ENCODE measurements around the gene PRRT4. TPM values are rescaled to one million over a fixed set of nuclear protein-coding genes. Genes with fewer than 3 reads are reported as not detected.

The PRRT4 gene
- 17.4 TPM for total RNA-seq
- long read RNA-seq, partial matches to known transcripts, result 3 of 6 reads
- long read RNA-seq, other reads (novel, unspliced or antisense), result 3 of 6 reads

DNA sequence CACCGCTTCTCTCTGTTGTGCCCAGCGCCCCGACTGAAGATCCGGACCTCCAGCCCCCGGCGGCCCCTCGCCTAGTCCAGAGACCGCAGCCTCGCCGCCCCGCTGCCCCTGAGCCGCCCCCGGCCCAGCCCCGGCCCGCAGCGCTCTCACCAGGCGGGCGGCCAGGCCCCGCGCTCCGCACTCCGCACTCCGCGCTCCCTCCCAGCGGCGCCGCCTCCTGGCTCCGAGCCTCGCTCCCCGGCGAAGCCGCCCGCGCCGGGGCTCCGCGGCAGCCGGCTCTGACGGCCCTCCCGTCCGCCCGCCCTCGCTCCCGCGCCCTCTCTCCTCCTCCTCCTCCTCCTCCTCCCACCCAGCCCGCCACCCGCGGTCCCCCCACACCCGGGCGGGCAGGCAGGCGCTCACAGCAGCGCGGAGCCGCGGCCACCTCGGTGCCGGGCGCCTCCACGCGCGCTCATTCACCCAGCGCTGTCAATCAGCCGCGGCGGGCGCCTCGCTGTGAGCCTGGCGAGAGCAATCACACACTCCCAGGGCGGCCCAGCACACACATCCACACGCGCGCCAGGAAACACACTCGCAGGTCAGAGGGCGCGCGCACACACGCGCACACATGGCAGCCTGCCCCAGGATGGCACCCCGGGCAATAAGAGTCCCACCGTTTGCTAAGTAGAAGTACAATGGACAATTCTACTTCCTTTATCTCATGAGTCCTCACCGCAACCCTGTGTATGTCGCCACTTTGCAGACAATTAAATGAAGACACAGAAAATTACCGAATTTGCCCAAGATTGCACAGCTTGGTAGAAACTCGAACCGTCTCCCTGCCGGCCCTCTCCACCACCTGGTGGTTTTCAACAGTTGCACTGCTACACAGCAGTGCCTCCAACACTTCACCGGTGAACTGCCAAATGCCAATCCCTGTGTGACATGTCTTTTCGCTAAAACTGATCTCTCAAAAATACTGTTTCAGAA, at the start of gene PRRT4:
PRRT4 (minus strand) TSS at position 280 of the 969 bp plus-strand sequence.
- DNase-seq (ENCODE audit: low spot score), result no peak

DNA sequence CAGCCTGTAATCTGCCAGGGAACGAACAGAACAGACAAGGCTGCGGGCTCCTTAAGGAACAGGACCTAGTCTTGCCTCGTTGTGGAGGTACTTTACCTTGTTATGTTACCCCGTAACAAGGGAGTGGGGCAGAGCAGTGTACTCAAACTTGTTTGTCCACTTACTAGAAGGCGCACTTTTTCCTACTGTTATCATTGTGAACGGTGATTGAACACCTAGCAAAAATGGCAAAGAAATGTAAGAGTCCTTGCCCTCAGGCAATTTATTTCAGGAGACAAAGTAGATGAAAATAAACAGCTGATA, 48.9 kb upstream of the PRRT4 start:
- no peak for DNase-seq (ENCODE audit: low spot score)

DNA sequence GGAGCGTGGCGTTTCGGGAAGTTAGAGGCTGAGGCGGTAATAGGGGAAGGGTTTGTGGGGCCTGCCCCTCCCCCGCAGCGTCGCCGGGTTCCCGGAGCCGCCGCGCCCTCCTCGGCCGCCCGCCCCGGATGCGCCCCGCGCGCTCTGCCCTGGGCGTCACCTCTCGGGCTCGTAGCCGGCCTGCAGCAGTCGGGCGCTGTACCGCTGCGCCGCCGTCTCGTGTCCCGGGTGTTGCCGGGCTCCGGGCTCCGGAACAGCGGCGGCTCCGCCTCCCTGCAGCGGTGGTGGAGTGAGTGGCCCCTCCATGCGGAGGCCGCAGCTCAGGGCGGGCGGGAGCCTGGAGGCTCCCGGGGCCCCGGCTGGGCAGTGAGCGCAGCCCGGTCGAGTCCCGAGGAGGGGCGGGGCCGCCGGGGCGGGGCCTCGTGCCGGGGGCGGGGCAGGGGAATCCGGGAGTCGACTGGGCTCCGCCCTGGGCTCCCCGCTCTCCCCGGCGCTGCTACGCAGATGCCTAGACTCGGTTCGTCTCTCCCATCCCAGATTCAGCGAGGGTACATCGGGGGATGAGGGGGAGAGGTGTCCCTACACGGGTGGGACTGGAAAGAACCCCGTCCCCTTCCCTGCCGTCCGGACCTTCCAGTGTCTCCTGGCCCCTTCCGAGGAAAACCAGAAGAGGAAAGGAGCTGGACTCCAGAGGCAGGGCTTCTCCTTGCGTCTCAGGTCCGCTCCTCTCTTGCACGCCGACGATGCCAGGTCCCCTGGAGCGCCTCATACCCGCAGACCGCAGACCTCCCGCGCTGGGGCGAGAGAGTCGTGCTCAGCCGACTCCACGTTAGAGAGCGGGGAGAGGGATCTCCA, 48.3 kb upstream of the PRRT4 start, which contains the start of gene IMPDH1:
IMPDH1 (minus strand) TSS at position 387 of the 855 bp plus-strand sequence; CDS start at position 306, 81 bp downstream.
- peak; percentile 97 for DNase-seq (ENCODE audit: low spot score)

DNA sequence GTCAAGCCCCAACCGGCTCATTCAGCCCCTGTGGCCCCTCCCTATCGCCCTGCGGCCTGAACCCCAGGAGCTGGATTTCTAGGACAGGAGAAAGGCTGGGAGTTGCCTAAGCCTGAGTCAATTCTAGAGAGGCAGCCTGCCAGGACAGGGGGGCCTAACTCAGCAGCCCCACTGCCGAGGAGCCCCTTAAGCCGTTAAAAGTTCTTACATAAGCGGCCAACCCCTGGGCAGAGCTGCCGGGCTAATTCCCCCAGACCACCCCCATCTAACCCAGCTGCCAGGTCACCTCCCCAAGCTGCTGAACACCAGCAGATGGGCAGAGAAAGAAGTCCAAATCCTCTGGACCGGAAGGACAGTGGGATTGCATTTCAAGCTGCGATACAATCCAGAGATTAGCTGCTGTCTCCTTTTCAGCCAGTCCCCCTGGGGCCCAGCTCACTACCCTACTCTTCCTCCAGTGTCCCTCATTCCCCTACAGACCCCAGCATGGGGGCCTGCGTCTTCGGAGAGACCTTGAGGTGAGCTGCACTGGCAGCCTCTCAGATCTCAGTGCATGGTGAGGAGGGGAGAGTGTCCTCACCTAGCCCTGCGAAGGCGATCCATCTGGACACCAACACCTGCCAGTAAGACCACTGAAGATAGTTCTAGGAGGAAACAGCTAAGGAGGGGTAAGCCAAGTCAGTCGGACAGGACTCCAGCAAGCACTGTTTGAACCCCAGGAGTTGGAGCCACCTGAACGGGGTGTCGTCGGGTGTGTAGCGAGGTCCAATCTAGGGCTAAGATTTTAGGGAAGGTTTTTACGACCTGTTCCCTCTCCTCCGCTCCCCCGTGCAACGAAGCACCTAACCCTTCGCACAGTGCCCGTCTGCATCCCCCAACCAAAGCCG, 47.5 kb upstream of the PRRT4 start:
- DNase-seq (ENCODE audit: low spot score), result no peak

DNA sequence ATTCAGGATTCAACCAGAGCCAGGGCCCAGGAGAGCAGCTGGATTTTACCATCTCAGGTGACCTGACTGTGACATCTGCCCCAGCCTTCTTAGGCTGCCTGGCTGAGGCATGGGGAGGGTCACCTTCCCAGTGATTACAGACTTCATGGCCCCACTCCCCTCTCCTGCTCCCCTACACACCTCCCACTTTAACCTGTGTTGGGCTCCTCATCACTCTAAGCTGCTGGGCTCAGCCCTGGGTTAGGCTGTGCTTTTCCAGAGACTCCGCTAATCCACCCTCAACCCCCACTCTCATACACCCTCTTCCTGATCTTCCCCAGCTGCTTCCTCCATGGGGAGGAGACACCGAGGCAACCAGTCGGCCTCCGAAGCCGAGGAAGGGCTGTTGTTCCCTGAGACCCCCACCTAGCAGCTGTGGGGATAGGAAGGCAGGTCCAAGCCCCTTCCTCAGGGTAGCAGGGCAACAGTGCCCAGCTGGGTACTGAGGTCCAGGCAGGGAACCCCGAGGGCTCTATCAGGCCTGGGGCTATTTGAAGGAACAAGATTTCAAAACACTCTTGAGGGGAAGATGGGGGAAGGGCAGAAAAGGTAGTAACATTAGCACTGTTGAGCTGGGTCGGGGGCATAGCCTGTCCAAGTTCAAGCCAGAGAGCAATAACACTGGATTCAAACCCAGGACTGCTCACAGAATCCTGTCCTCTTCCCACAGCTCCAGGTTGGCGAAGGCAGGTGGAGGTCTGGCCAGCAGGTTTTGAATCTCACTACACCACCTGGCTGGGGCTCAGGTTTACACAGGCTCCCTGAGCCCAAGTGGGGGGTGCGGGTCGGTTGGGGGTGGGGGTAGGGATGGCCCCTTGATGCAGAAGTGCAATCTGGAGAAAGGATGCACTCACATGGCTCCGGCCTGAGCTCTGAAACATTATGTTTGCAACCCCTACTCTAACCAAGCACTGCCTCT, 46.5 kb upstream of the PRRT4 start:
- no peak for DNase-seq (ENCODE audit: low spot score)

DNA sequence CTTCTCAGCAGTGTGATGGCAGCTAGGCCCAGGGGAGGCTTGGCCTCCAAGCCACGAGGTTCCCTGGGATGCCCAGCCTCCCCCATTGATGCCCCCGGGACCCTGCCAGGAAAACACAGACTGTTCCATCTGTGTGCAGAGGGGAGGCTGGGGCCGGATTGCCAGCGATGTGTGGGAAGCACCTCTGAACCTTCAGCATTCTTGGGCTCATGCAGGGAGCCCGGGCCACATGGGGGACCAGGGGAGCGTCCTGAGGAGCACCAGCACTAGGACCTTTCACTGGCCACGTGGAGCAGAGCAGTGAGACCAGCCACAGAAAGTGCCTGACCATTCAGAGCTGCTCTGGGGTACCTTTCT, 45.7 kb upstream of the PRRT4 start:
- no peak for DNase-seq (ENCODE audit: low spot score)

DNA sequence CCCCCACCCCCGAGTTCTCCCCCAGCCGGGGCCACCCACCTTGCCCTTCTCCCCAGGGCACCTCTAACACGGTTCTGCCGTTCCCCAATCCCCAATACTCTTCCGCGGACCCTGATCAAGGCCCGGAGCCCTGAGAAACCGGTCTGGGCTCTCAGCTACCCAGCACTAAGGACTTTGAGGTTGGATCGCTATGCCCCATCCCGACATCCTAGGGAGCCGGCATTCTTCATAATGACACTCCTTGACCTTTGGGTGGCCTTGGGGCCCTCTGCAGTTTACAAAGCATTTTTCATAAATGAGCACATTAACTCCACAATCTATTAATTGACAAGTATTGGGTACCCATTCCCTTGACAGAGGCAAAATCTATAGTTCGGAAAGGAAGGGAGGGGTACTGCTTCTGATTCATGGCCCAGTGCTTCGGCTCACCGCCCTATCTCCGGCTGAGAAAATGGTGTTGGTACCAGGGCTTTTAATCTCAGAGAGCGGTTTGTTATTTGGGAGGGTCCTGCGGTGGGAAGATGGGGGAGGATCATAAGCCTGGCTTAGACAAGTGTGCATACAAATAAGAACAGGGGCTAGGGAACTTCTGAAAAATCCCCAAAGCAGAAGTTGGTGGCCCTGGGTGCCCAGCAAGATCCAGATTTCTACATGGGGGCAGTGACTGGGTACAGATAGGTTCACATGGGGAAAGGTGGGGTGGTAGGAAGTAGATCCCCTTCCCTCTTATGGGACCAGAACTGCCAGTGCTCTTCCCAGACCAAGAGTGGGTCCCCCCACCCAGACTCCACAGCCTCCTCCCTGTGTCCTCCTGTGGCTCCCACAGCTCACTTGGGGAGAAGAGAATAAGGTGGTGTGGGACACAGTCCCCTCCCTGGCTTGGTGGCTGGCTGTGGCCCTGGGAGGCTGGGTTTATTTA, 45.1 kb upstream of the PRRT4 start:
- DNase-seq (ENCODE audit: low spot score), result no peak

DNA sequence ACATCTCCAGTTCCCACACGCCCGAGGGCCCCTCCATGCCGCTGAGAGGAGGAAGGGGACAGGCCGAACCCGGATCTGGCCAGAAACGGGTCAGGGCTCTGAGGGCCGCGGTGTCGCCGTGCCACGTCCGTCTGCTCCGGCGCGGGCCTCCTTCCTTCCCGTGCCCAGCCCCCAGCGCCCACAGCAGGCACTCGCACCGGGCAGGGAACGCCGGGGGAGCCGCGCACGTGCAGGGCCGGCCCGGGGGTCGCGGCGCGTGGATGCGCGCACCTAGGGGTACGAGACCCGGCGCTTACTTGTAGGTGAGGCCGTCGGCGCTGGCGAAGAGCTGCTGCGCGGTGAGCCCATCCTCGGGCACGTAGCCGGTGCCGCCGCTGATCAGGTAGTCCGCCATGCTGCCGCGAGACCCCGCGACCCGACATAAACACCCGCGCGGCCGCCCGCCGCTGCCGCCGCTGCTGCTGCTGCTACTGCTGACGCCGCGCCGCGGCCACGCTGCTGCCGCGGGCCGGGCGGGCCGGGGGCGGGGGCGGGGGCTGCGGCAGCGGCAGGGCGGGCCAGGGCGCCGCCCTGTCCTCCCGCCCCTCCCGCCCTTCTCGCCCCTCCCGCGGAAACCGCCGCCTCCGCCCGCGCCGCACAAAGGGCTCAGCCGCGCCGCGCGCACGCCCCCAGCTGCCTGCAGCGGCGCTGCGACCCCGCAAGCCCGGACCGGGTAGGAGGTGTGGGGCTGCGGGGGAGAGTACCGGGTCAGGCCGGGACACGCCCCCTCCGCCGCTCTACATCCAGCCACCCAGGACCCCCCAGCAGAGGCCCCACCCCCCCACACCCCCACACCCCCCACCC, 44.2 kb upstream of the PRRT4 start:
- DNase-seq (ENCODE audit: low spot score), result no peak

DNA sequence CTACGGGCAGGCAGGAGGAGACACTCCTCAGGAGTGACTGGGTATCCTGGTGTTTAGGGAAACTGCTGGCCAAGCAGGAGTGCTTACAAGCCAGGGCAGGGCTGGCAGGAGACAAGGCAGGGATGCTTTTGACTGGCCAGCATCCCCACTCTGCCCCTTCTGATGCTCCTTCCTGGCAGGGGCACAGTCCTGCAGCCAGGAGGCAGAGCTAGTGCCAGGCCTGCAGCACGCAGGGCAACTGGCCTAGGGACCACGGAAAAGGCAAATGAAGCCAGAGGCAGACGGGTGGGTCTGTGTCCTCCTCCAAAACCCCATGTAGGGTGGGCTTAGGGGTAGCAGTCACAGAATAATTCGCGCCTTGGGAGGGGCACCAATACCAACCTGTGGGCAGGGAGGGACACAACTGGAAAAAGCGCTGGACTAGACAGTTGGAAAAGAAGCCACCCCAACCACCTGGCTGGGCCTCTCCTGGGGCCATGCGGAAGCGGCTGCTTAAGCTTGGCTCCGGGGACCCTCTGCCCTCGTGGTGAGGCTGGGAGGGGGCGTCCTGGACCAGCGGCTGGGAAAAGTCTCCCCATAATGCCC, 43.5 kb upstream of the PRRT4 start:
- no peak for DNase-seq (ENCODE audit: low spot score)

DNA sequence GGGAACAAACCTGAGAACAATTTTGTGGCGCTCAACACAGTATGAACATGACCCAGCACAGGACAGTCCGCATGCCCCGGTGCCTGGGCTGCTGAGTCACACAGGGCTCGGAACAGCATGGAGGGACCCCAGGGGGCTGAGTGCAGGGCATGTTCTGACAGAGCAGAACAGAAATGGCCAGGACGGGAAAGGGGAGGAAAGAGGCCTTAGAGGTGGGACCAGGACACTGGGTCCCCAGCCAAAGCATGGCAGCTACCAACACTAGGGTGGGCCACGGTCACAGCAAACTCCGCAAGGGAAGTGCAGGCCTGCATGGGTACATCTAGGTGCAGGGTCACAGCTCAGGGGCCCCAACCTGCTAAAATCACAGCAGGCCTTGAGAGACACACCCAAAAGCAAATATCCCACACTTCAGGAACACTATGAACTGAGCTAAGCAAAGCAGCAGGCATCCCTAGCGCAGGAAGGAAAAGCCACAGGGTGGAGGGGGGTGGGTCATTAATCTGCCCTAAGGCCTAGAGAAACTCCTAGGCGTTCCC, 42.7 kb upstream of the PRRT4 start:
- DNase-seq (ENCODE audit: low spot score), result no peak

DNA sequence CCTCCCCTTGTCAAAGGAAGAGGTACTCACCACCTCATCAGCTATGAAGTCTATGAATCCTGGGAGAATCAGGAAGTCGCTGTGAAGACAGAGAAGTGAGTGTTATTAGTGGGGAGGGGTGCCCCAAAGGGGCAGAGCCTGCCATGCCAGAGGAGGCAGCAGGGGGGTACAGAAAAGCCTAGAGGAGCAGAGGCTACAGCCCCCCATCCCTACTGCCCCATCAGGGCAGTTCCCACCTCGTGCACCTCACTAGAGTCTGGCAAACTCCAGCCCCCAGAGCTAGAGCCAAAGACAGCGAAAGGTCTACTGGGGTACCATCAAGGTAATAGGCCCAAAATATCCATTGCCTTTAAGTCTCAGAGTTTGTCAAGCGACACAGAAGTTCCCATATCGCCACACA, 42.2 kb upstream of the PRRT4 start:
- no peak for DNase-seq (ENCODE audit: low spot score)

DNA sequence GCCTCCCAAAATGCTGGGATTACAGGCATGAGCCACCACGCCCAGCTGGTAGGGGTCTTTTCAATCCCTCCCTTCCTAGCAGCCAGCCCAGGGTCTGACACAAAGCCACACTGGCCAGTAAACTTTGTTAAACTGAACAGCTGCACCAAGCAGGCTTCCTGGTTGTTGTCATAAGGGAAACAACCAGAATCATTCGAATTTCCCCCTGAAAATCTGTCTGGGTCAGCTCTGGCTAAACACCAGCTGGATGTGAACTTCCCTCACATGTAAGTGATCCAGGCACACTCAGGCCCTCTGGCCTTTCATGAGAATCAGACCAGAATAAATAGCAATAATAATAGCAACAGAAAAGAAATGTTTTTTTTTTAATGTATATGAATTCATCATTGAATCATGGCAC, 40.9 kb upstream of the PRRT4 start:
- no peak for DNase-seq (ENCODE audit: low spot score)

DNA sequence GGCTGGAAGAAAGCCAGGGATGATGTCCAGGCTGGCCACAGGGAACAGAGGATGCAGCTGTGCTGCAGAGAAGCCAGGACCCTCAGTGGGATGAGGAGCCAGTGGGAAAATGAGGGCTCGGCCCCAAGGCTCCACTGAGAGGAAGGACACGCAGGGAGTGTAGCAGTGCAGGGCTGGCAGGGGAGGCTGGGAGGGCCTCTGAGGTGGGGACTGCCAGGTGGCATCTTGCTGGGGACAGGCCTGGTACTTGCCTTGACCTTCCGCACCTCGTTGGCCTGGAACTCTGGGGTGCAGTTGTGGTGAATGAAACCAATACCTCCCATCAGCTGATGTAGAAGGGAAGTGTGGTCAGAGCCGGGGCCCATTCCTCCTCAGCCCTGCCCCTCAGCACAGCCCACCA, 39.1 kb upstream of the PRRT4 start:
- DNase-seq (ENCODE audit: low spot score), result no peak

DNA sequence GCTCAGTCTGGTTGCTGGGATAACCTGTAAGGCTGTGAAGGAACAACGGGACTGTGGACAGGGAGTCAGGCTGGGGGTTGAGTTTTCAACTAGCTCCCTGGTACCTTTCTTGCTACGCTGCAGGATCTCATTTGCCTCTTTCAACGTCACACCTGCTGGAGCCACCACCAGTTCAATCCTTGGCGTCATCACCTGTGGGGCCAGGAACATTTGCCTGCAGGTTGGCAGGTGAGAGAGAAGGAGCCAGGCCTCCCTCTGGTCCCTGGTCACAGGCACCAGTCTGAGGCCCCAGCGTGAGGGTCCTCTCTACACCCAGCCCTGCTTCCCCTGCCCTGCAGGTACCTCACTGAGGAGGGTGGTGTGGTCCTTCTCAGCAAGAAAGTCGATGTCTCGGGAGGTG, 38.5 kb upstream of the PRRT4 start:
- DNase-seq (ENCODE audit: low spot score), result no peak

DNA sequence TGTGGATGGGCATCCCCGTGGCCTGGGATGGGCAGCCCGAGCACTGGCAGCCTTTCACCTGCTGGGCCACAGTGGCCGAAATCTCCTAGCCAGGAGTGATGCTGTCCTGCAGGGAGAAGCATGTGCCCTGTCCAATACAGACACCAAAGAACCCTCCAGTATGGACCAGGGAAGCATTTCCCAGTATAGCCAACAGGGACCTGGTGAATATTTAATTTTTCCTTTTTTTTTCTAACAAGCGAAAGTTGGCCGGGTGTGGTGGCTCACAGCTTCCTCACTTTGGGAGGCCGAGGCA, 37.3 kb upstream of the PRRT4 start:
- DNase-seq (ENCODE audit: low spot score), result no peak

DNA sequence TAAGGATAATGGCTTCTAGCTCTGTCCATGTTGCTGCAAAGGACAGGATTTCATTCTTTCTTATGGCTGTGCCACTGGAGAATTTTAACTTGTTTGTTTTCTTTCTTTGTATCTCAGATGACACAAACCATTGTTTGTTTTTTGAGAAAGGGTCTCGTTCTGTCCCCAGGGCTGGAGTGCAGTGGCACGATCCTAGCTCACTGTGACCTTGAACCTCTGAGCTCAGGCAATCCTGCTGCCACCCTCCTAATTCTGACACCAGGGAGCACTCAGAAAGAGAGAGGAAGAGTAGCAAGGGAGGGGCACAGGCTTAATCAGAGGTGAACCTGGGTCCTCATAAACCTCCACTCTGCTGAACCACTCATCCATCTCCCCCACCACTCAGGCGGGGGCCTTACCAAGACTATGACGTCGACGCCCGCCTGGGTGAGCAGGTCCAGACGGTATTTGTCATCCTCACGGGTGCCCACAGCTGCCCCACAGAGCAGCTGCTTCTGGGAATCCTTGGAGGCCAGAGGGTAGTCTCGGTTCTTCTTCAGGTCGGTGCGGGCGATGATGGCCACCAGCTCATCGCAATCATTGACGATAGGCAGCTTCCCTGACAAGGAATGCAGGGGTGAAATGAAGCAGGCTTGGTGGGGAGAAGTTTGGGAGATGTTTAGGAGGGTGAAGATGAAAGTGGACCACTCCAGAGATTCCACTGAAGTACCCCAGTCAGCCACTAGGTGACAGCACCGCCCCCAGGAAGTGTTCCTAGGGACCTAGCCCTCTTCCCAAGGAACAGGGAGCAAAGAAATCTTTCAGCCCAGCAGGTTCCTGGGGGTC, 36.7 kb upstream of the PRRT4 start:
- DNase-seq (ENCODE audit: low spot score), result no peak

DNA sequence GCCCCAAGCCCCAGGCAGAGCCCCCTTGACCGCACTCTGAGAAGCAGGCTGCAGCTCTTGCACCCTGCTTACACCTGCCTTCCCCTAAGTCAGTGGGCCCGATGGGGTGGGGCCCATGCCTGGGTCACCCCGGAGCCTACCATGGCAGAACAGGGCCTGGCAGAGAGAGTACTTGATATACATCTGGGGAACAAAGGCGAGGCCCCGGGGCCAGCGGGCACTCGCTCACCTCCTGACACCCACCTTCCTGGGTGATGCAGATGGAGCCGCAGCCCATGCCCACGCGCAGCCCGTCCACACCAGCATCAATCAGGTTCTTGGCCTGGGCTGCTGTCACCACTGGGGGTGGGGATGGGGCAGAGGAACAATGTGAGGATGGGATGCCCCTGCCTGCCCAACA, 34.9 kb upstream of the PRRT4 start:
- DNase-seq (ENCODE audit: low spot score), result no peak

Measured in mesenteric fat pad (tissue), 1 donor.